CD4-positive, alpha-beta T cell treated with Interleukin-17A for 4 hours (primary cell): ENCODE results near the gene TNFRSF13B.

Experiments used
- DNase-seq: peaks from one replicate; pipeline ENCODE4 v3.0.0-alpha.2; 2020; ENCODE audit warnings: mixed read lengths

TNFRSF13B gene

DNA sequence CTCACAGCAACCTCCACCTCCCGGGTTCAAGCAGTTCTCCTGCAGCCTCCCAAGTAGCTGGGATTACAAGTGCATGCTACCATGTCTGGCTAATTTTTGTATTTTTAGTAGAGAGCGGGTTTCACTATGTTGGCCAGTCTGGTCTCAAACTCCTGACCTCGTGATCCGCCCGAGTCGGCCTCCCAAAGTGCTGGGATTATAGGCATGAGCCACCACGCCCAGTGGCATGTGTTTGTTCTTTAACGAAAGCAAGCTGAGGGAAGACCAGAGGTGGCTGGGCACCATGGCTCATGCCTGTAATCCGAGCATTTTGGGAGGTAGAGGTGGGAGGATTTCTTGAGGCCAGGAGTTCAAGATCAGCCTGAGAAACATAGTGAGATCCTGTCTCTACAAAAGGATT, 18.1 kb downstream of the TNFRSF13B start:
- DNase-seq: no peak

DNA sequence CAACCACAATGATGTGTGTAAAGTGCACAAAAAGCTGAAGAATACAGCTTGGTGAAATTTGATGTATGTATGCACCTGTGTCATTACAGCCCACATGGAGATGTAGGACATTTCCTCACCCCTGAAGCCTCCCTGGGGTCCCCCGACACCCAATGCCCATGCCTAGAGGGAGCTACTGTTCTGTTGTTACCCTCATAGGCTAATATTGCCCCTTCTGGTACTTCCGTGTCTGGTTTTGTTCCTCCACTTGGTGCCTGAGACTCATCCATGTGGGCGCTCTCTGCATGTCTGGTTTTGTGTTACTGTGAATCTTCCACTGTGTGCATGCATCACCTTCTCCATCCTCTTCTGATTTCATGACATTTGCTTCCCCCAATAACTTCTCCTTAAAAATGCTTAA, 18.6 kb downstream of the TNFRSF13B start:
- no peak for DNase-seq

DNA sequence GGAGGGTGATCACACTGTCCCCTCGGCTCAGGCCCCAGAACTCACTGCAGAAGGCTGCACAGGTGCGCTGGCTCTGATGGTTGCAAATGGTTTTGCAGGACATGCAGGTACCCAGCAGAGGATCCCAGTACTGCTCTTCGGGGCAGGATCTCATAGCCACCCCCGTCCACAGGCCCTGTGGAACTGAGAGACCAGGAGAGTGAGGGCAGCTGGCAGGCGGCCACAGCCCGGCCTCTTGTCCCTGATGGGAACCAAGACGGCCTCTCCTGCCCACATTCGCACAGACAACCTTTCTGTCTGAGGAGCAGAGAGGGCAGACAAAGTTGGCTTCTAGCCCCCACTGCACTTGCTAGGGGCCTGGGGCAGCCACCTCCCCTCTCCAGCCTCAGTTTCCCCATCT, 19.5 kb downstream of the TNFRSF13B start:
- DNase-seq: no peak

DNA sequence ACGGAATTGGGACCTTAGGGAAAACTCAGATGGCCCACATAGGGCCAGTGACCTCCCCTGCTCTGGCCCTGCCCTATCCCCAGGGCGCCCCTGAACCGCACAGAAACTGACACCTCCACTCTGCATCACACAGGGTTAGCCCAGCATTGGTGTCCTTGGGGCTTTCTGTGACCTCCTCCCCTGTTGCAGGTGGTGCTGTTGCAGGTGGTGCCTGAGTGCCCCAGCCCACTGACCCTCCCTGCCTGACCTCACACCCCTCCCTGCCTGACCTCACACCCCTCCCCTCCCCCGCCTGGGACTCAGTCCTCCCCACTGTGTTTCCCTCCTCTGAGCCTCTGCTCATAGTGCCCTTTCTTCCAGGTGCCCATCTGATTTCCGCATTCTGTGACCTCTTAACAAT, 21.4 kb downstream of the TNFRSF13B start:
- no peak for DNase-seq

DNA sequence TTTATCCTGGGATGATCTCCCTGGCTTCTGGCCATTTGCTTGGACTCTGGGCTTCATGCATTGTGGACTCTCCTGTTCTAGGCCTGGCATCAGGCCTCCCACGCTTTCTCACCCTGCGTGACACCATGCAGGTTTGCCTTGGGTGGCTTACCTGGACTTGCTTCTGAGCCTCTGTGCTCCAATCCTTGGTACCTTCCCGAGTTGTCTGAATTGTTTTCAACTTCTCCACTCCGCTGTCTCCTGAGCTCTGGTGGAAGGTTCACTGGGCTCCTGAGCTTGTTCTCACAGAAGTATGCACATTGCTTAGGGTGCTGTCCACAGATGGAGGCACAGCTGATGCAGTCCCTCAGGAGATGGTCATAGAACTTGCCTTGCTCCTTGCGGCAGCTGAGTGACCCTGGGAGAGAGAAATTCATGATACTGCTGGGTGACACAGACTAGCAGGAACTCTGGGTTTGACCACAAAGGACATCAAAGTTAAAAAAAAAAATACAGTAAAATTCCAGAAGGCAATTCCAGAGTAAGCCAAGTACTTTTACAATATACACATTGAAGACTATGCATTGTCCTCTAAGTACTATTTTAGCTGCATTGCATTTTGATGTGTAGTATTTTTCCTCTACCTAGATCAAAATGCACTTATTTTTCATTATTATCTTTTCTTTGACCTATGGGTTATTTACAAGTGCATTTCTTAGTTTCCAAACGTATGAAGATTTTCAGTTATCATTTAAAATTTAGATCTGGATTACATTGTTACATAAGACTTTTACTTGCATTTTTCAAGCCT, 23.1 kb downstream of the TNFRSF13B start:
- no peak for DNase-seq

DNA sequence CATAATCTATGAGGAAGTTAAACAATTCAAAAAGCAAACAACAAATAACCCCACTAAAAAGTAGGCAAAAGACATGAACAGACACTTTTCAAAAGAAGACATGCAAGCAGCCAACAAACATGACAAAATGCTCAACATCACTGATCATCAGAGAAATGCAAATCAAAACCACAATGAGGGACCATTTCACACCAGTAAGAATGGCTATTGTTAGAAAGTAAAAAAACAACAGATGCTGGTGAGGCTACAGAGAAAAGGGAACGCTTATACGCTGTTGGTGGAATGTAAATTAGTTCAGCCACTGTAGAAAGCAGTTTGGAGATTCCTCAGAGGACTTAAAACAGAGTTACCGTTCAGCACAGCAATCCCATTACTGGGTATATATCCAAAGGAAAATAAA, 24.4 kb downstream of the TNFRSF13B start:
- no peak for DNase-seq

DNA sequence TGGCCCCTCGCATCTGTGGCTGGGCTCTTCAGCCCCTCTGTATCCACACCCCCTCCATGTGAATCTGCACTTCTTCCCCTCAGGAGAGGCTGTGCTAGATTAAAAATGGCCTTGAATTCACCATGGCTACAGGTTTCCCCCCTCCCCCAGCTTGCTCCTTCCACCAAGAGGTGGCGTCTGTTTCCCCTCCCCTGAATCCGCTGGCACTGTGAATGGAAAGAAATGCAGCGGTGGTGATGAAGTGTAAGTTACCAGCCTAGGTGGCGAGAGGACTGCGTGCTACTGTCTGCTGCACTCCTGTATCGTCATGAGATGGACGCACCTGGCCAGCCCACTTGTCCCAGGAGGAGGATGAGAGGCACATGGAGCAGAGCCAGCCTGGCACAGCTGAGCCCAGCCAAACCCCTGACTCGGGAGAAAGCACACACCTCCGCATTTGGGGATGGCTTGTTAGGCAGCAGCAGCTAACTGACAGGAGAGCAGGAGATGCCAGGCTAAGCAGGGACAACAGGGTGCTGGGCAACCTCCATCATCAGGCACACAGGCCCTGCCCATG, 26.2 kb downstream of the TNFRSF13B start:
- no peak for DNase-seq

DNA sequence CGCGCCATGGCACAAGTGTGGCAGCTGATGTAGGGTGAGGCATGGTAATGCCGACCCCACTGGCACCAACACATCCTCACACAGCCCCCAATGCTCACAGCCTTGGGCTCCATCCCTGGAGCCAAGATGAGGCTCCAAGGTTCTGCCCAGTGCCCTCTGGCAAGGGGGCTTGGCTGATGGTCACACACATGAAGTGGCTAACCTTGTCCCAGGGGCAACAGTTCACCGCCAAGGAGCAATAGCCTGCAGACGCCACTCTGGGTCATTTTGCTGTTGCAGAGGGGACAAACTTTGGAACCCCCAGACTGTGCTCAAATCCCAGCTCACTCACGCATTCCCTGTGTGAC, 26.8 kb downstream of the TNFRSF13B start:
- DNase-seq: no peak

DNA sequence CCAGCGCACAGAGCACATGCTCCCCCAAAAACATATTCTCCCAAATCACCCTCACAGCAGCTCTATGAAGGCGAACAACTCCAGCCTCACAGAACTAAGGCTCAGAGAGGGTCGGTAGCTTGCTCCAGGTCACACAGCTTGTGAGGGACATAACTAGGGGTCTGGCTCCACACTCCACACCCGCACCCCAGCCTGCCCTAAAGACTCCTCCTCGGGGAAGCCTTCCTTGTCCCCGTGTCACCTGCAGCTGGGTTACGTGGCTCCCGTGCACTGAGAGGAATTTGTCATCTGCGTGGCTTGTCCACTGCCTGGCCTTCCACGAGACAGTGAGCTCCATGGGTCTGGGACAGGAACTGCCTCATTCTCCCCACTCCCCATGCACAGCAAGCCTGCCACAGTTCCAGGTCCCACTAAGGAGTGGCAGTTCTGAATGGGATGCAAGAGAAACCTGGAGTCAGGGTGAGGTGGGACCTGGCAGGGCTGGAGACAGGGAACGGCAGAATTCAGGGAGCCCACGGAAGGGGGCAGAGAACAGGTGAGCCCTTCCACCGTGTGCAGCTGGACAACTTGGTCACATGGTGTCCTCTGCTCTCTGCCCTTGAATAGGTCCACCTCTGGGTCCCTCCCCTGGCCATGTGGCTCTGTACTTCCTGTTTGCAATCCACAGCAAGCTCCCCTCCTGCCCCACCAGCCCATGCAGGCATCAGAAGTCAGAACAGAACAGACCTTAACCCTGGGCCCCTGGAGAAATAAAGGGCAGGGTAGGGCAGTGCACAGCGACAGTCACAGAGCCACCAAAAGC, 27.4 kb downstream of the TNFRSF13B start:
- DNase-seq: no peak

DNA sequence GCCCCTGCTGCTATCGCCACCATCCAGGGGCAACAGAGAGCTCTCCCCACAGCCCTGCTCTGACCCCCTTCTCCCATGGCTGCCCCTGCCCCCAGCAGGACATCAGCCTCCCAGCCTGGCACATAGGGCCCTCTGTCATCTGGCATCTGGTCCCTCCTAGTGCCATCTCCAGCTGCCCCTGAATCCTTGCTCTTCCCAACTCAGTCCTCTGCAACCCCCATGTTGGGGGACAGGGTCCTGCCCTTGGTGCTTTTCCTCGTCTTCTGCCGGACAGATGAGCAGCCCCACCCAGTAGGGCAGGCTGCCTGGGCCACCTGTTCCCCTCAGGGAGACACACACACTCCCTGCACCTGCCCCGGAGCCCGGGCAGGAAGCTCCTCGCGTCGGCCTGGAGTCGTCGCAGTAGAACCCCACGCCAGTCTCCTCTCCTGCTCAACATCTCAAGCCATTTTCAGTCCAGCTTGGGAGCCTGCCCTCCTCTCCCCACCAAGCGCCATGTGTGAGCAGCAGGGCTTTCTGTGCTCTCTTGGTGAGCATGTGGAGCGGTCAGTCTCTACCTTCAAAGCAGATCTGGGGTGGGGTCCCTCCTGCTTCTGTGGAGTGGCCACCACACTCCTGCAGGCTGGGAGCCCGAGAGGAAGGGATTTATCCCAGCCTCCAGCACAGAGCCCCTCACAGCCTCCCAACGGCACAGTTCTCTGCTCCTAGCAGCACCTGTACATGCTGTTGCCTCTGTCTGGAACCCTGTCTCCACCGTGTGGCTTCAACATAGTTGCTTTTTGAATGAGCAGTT, 28.2 kb downstream of the TNFRSF13B start:
- no peak for DNase-seq

DNA sequence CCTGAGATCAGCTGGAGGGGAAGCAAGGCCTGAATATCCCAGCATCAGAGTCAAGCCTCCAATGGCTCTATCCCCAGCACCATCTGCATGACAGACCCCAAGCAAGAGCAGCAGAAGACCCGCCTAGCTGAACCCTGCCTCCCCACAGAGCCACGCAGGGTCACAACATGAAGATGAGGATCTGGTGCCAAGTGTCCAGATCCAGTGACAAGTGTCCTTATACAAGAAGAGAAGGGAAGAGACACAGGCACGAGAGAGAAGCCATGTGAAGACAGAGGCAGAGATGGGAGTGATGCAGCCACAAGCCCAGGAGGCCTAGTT, 28.9 kb downstream of the TNFRSF13B start:
- DNase-seq: no peak

DNA sequence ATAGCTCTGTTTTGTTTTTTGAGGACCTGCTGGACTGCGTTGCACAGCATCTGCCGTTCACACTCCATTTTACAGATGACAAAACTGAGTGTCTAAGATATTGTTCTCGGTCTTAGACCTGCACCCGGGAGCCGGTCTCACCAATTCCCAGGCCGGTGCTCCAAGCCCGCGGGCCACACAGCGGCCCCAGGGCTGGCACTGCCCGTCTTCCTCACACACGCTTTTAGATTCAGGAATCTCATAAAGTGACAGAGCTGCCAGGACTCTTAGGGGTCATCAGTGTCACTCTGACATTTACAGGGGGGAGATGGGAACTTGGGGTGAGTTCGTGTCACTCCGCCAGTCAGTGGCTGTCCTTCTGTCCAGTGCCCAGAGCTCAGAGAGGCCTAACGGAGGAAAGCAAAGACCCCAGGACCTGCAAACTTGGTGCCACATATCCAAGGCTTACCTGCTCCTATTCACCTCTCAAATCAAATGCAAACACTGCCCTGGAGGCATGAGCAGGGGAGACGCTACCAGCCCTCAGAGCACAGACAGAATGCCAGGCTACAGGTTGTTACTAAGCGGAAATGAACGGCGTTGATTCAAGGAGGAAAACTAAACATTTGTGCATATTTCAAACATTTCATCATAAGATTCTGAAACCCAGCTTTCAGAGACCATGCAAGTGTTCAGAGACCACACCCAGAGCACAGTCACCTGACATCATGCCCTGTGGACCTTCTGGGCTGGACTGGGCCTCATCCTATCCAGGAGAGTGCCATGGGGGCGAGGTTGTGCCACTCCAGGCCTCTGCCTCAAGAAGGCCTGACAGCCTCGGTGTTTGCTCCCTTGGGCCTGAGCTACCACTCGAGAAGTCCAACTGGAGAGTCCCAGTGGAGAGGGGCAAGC, 29.5 kb downstream of the TNFRSF13B start:
- DNase-seq: no peak

DNA sequence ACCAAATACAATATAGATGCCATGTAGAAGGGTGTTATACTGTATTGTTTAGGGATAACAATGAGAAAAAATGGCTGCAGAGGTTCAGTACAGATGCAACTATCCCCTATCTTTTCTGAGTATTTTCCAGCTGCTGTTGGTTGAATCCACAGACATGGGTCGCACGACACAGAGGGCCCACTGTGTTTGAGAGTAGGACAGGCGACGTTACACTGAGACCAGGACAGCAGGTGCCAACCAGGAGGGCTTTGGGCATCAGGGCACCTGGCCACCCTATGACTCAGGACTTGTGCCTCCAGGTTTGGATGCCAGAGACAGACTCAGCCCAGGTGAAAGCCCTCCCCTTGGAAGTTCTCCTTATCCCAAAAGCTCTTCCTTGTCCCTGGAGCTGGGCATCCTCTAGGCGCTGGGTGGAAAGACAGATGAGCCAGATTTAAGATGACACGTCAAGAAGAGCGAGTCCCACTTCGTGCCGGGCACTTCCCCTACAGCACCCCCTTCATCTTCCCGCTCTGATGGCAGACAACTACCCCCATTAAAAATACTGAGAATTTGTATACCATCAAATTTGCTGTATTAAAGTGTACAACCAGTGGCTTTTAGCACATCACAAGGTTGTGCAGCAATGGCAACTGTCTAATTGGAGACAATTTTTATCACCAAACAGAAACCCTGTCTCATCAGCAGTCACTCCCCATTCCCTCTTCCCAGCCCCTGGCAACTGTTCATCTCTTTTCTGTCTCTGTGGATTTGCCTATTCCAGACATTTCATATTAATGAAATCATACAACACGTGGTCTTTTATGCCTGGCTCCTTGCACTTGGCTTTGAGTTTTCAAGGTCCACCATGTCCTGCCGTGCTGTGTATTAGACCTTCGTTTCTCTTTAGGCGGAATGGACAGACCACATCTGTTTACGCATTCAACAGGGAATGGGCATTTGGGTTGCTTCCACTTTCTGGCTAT, 30.6 kb downstream of the TNFRSF13B start:
- no peak for DNase-seq

DNA sequence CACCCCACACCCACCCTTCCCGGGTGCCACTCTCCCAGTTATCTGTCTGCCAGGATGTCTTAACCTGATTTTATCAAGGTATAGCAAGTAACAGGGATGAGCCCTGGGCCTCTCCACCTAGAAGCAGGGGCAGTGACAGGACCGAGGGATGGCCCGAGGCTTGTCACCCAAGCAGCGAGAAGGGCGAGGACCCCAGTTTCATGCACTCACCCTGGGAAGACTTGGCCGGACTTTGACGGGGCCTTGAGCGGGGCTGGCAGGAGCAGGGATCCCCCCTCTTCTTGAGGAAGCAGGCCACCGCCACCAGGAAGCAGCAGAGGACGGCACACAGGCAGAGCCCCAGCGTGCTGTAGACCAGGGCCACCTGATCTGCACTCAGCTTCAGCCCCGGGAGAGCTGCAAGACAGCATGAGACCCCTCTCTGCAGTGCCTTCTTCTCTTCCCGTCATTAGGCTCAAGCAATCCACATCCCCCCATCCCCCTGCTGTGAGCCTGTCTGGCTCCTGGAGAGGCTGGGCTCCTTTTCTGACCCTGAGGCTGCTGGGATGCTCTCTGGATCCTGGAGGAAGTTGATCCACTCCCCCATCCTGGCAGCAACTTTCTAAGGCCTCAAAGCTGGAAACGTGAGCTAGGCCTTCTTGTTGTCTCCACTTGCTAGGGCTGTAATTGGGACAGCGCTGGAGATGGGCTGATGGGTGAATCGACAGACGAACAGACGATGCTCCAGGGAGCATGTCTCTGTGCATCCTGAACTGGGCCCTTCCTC, 31.6 kb downstream of the TNFRSF13B start:
- no peak for DNase-seq

DNA sequence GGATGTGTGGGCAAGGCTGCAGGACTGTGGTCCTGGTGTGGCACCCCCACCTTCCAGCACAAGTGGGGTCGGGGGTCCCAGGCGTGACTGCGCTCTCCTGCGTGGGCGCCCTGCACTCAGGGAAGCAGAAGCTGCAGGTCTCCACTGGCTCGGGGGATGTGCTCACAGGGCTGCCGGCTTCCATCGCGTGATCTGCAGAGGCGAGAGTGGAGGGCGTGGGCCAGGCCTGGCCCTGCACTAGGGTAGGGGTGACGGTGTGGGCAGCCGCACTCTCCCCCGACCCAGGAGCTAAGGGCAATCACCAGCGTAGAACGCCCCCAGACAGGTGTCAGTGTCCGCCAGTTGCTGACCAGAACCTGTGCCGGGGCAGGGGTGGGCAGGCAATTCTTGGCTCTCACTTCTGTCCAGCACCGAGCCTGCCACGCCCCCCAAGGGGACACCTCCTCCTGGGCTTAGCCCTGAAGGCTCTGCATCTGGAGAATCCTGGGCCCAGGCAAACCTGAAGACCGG, 32.3 kb downstream of the TNFRSF13B start:
- DNase-seq: no peak

DNA sequence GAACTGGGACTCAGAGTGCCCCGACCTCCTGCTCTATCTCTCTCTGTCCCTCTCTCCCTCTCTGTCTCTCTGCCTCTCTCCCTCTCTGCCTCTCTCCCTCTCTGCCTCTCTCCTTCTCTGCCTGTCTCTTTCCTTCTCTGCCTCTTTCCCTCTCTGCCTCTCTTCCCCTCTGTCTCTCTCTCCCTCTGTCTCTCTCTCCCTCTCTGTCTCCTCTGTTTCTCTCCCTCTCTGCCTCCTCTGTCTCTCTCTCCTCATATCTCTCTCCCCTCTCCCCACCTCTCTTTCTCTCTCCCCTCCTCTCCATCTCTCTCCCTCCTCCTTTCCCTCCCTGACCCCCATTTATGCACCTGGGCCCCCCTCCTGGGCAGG, 32.7 kb downstream of the TNFRSF13B start:
- no peak for DNase-seq

DNA sequence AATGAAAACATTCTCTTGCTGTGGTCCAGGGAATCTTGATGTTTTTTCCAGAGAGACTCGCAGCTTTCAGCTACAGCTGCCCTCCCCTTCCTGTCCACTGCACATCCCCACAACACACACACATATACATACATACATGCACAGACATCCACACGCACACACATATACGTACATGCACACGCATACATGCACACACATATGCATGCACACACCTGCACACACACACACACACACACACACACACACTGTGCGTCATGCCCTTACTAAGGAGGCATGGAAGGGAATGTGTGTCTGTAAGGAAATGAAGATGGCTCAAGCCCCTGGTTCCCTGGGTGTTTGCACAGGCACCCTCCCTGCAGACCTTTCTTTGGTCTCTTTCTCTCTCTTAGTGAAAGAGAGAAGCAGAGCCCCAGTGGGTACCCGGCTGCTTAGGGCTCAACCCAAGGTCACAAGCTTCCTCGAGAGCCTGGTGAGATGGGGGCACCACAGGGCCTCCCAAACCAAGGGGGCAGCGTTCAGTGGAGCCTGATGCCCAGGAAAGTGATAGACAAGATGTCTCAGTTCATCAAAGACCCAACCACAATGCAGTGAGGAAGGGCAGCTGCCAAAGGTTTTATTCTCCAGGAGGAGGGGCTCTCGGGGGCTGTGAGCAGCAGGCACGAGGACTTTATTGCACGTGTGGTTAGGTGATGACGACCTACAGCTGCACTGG, 33.3 kb downstream of the TNFRSF13B start:
- no peak for DNase-seq

DNA sequence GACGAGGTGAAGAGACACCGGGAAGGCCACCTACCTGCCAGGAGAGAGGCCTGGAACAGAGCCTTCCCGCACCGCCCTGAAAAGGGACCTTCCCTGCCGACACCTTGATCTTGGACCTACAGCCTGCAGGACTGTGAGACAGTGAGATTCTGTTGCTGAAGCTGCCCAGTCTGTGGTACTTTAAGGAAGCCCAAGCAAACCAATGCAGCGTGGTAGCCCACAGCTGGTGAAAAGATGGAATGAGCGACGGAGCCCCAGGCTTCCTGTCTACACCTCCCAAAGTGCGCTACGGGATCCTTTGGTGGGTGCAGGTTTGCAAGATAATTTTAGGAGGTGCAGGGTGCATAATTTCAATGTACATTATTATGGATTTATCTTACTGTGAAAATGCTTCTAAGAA, 33.9 kb downstream of the TNFRSF13B start:
- DNase-seq: no peak

DNA sequence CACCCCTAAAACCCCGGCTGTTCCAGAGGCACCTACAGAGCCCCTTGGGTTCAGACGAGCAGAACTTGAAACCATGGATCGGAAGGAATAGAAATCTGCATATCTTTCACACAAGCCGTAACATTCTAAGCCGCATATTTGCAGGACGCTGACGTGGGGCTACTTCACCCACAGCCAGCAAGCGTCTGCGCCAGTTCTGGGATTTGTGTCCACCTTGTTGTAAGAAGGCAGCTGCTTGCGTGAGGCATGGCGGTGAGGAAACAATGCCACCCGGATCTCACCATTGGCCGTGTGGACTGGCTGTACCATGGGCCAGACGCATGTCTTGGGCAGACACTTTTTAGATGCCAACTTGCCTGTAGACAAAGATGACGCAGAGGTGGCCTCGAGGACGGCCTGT, 34.5 kb downstream of the TNFRSF13B start:
- no peak for DNase-seq
